Activated effector memory CD4-positive, alpha-beta T cell treated with anti-CD3 and anti-CD28 coated beads, Interleukin-2, amount 50 U/mL, for 16 hours (primary cell): Measurements from ENCODE around the gene FAT2.
"Not testable (repeated sequence)": the region's sequence is repeated elsewhere in the genome, so short reads cannot be mapped to it uniquely, and the experiment has no call there.

Experiments
- DNase-seq: peaks from one replicate; pipeline ENCODE4 v3.0.0-alpha.2; 2020

The FAT2 gene

GRCh38 chr5:151581347-151581746, 9.8 kb downstream of the FAT2 start:
- DNase-seq, result no peak

GRCh38 chr5:151580858-151581257, 10.3 kb downstream of the FAT2 start:
- DNase-seq, result no peak

- no peak for DNase-seq
Observed at GRCh38 chr5:151580239-151580638, 10.9 kb downstream of the FAT2 start.

GRCh38 chr5:151579146-151579545, 12.0 kb downstream of the FAT2 start:
- not testable (repeated sequence) for DNase-seq

- no peak for DNase-seq
Observed at GRCh38 chr5:151578326-151579025, 12.7 kb downstream of the FAT2 start.

- no peak for DNase-seq
Observed at GRCh38 chr5:151577566-151577965, 13.6 kb downstream of the FAT2 start.

- no peak for DNase-seq
Observed at GRCh38 chr5:151574444-151574996, 16.6 kb downstream of the FAT2 start.

- no peak for DNase-seq
Observed at GRCh38 chr5:151572657-151573368, 18.3 kb downstream of the FAT2 start.

- DNase-seq, result no peak
Observed at GRCh38 chr5:151571270-151572173, 19.6 kb downstream of the FAT2 start.

- no peak for DNase-seq
Observed at GRCh38 chr5:151570512-151571269, 20.4 kb downstream of the FAT2 start.

- no peak for DNase-seq
Observed at GRCh38 chr5:151570058-151570457, 21.1 kb downstream of the FAT2 start.

GRCh38 chr5:151569132-151570046, 21.7 kb downstream of the FAT2 start:
- DNase-seq, result no peak

GRCh38 chr5:151568036-151568435, 23.1 kb downstream of the FAT2 start:
- DNase-seq, result no peak

GRCh38 chr5:151565971-151566370, 25.2 kb downstream of the FAT2 start:
- no peak for DNase-seq

GRCh38 chr5:151562019-151562707, 29.0 kb downstream of the FAT2 start:
- no peak for DNase-seq

GRCh38 chr5:151557951-151558350, 33.2 kb downstream of the FAT2 start:
- no peak for DNase-seq

- DNase-seq, result no peak
Observed at GRCh38 chr5:151557466-151557865, 33.7 kb downstream of the FAT2 start.

GRCh38 chr5:151556806-151557205, 34.3 kb downstream of the FAT2 start:
- no peak for DNase-seq

- DNase-seq, result no peak
Observed at GRCh38 chr5:151555760-151556576, 35.2 kb downstream of the FAT2 start.

GRCh38 chr5:151553695-151554094, 37.4 kb downstream of the FAT2 start:
- no peak for DNase-seq
